ENCODE results near the gene TXLNB. TPM values are rescaled to one million over a fixed set of nuclear protein-coding genes. Genes with fewer than 3 reads are reported as not detected.

The TXLNB gene
- total RNA-seq, 1 experiment from 2014 or later = not detected

DNA sequence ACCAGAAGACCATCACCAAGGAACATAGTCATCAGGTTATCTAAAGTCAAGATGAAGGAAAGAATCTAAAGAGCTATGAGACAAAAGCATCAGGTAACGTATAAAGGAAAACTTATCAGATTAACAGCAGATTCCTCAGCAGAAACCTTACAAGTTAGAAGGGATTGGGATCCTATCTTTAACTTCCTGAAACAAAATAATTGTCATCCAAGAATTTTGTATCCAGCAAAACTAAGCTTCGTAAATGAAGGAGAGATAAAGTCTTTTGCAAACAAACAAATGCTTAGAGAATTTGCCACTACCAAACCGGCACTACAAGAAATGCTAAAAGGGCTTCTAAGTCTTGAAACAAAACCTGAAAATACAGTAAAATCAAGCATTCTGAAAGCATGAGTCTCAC, 86.0 kb downstream of the TXLNB start:
- TF ChIP-seq EZH2 (IDR thresholded peaks at IDR 0.05; ENCODE audit: borderline replicate concordance, low read depth, low read length, poor library complexity, severe bottlenecking) = no peak
- TF ChIP-seq, protein P1, sequence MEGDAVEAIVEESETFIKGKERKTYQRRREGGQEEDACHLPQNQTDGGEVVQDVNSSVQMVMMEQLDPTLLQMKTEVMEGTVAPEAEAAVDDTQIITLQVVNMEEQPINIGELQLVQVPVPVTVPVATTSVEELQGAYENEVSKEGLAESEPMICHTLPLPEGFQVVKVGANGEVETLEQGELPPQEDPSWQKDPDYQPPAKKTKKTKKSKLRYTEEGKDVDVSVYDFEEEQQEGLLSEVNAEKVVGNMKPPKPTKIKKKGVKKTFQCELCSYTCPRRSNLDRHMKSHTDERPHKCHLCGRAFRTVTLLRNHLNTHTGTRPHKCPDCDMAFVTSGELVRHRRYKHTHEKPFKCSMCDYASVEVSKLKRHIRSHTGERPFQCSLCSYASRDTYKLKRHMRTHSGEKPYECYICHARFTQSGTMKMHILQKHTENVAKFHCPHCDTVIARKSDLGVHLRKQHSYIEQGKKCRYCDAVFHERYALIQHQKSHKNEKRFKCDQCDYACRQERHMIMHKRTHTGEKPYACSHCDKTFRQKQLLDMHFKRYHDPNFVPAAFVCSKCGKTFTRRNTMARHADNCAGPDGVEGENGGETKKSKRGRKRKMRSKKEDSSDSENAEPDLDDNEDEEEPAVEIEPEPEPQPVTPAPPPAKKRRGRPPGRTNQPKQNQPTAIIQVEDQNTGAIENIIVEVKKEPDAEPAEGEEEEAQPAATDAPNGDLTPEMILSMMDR (conservative IDR thresholded peaks at IDR 0.05; ENCODE audit: low read depth, low read length) = no peak
- H3K9me3 ChIP-seq (ENCODE audit: low read depth, low read length, poor library complexity, severe bottlenecking) = peaks cover 10% of the 10 kb centered on the region
- no TSS peak for BruUV-seq (replicated peaks)
- no peaks in the 10 kb centered on the region for H3K4me1 ChIP-seq (ENCODE audit: insufficient read depth, low read length, poor library complexity, severe bottlenecking)
- H3K27me3 ChIP-seq (replicated peaks; ENCODE audit: insufficient read depth, low read depth, low read length, poor library complexity) = no peaks in the 10 kb centered on the region
- intact Hi-C loops (cut with micrococcal nuclease; ENCODE audit: unreplicated experiment) = no loop called here
- no peaks in the 10 kb centered on the region for H3K36me3 ChIP-seq (ENCODE audit: insufficient read depth, low read length, poor library complexity, severe bottlenecking)
- ChIA-PET POLR2A (ENCODE audit: low non-redundant PET) (no interaction called here), CTCF (no interaction called here)
- H3K27ac ChIP-seq (ENCODE audit: low read depth, low read length, poor library complexity, severe bottlenecking) = no peak overlapping the region
- H3K4me3 ChIP-seq (ENCODE audit: low read depth, low read length, poor library complexity, severe bottlenecking) = no peak overlapping the region
- DNase-seq (ENCODE audit: low spot score) = no peak

DNA sequence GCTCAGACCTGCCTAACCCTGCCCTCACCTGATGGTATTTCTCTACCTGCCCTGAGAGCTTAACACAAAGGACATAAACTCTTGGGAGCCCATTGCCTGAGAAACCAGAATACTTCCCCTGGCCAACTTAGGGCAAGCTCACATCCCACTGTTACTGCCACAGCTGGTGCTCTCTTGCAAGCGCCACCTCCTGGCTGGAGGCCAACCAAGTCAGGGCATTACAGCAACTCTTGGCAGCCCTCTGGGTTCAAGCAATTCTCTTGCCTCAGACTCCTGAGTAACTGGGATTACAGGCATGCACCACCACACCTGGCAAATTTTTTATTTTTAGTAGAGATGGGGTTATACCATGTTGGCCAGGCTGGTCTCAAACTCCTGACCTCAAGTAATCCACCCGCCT, 86.8 kb downstream of the TXLNB start:
- peak; percentile 9 for DNase-seq (ENCODE audit: low spot score)
- CTCF ChIA-PET = no interaction called here
- intact Hi-C loops (cut with micrococcal nuclease; ENCODE audit: unreplicated experiment) = no loop called here
- no peak overlapping the region for H3K27ac ChIP-seq (ENCODE audit: low read depth, low read length, poor library complexity, severe bottlenecking)
- H3K27me3 ChIP-seq (replicated peaks; ENCODE audit: insufficient read depth, low read depth, low read length, poor library complexity) = no peaks in the 10 kb centered on the region
- no TSS peak for BruUV-seq (replicated peaks)
- no peaks in the 10 kb centered on the region for H3K36me3 ChIP-seq (ENCODE audit: insufficient read depth, low read length, poor library complexity, severe bottlenecking)
- TF ChIP-seq, protein P1 (conservative IDR thresholded peaks at IDR 0.05; ENCODE audit: low read depth, low read length) = no peak
- no peak for TF ChIP-seq EZH2 (IDR thresholded peaks at IDR 0.05; ENCODE audit: borderline replicate concordance, low read depth, low read length, poor library complexity, severe bottlenecking)
- H3K4me3 ChIP-seq (ENCODE audit: low read depth, low read length, poor library complexity, severe bottlenecking) = no peak overlapping the region
- peaks cover 10% of the 10 kb centered on the region for H3K9me3 ChIP-seq (ENCODE audit: low read depth, low read length, poor library complexity, severe bottlenecking)
- H3K4me1 ChIP-seq (ENCODE audit: insufficient read depth, low read length, poor library complexity, severe bottlenecking) = no peaks in the 10 kb centered on the region
- POLR2A ChIA-PET (ENCODE audit: low non-redundant PET) = no interaction called here

DNA sequence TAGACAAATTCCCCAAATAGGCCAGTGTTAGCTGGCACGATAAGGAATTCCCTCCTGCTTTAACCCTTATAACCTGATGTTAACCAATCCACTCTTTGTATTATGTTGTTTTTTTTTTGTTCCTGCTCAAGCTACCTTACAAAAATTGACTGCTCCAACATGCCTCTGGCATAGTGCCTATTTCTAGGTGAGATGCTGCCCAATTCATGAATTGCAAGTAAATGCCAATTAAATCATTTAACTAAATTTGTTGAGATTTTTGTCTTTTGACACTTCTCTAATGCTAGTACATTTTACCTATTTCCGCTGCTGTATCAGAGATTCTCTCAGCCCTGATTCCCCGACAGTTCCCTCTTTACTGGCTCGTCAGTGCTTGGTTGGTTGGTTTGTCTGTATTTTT, 90.4 kb downstream of the TXLNB start:
- H3K4me1 ChIP-seq (ENCODE audit: insufficient read depth, low read length, poor library complexity, severe bottlenecking) = no peaks in the 10 kb centered on the region
- no peak for DNase-seq (ENCODE audit: low spot score)
- no peak overlapping the region for H3K4me3 ChIP-seq (ENCODE audit: low read depth, low read length, poor library complexity, severe bottlenecking)
- H3K36me3 ChIP-seq (ENCODE audit: insufficient read depth, low read length, poor library complexity, severe bottlenecking) = no peaks in the 10 kb centered on the region
- TF ChIP-seq, protein P1 (conservative IDR thresholded peaks at IDR 0.05; ENCODE audit: low read depth, low read length) = no peak
- TF ChIP-seq EZH2 (IDR thresholded peaks at IDR 0.05; ENCODE audit: borderline replicate concordance, low read depth, low read length, poor library complexity, severe bottlenecking) = no peak
- ChIA-PET CTCF (no interaction called here), POLR2A (ENCODE audit: low non-redundant PET) (no interaction called here)
- BruUV-seq (replicated peaks) = no TSS peak
- intact Hi-C loops (cut with micrococcal nuclease; ENCODE audit: unreplicated experiment) = no loop called here
- H3K27me3 ChIP-seq (replicated peaks; ENCODE audit: insufficient read depth, low read depth, low read length, poor library complexity) = no peaks in the 10 kb centered on the region
- H3K9me3 ChIP-seq (ENCODE audit: low read depth, low read length, poor library complexity, severe bottlenecking) = peaks cover 10% of the 10 kb centered on the region
- H3K27ac ChIP-seq (ENCODE audit: low read depth, low read length, poor library complexity, severe bottlenecking) = no peak overlapping the region

Data from A673 (cell line).